ENCODE measurements around the gene OR56A3. TPM values are rescaled to one million over a fixed set of nuclear protein-coding genes. Genes with fewer than 3 reads are reported as not detected.

Gene OR56A3
- total RNA-seq, 1 donor from 2014 or later, result not detected

DNA sequence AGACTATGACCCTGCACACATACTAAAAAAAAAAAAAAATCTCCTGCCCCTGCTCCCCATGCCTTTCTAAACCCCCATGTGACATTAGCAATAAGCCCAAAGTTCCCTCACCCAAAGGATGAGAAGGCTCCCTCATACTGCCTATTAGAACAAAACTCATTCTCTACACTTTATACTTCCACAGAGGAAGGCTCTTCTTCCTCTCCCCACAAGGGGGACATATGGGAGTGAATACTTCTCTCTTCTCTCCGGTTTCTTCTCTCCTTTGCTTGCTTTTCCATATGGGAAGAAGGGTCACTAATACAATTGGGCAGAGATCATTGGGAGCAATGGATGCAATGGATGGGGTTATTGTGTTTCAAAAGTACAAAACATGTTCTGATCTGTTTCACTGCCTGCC, 41.4 kb downstream of the OR56A3 start:
- TF ChIP-seq, protein P1, sequence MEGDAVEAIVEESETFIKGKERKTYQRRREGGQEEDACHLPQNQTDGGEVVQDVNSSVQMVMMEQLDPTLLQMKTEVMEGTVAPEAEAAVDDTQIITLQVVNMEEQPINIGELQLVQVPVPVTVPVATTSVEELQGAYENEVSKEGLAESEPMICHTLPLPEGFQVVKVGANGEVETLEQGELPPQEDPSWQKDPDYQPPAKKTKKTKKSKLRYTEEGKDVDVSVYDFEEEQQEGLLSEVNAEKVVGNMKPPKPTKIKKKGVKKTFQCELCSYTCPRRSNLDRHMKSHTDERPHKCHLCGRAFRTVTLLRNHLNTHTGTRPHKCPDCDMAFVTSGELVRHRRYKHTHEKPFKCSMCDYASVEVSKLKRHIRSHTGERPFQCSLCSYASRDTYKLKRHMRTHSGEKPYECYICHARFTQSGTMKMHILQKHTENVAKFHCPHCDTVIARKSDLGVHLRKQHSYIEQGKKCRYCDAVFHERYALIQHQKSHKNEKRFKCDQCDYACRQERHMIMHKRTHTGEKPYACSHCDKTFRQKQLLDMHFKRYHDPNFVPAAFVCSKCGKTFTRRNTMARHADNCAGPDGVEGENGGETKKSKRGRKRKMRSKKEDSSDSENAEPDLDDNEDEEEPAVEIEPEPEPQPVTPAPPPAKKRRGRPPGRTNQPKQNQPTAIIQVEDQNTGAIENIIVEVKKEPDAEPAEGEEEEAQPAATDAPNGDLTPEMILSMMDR (IDR thresholded peaks at IDR 0.05), result no peak
- H3K4me1 ChIP-seq, result no peaks in the 10 kb centered on the region
- no peaks in the 10 kb centered on the region for H3K27me3 ChIP-seq
- DNase-seq (no peak), ATAC-seq (no peak)
- intact Hi-C loops (cut with DNase I), result no loop called here
- H3K27ac ChIP-seq, result no peak overlapping the region
- H3K4me3 ChIP-seq, result no peak overlapping the region
- peaks cover 1% of the 10 kb centered on the region for H3K9me3 ChIP-seq
- H3K36me3 ChIP-seq, result no peaks in the 10 kb centered on the region

DNA sequence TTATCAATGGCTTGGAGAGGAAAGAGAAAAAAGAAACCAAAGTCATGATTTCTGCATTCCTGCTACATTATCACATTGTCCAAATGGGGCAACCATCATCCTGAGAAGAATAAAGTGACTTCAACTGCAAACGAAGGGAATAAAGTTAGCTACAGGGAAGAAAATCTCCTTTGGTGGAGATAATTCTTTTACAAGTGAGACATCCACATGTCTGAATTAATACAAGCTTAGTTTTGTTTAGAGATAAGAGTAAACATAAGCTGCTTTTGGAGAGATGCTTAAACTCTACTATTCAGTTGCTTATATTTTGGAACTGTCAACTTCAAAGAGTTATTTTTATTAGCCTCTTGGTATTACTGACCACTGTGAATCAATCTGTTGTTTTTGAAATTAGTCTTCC, 44.8 kb downstream of the OR56A3 start, which contains the start of gene OR52L1:
TSS of gene OR52L1 (minus strand) at position 101 of the 400 bp plus-strand sequence. CDS start at position 46, 55 bp downstream.
- ATAC-seq (no peak), DNase-seq (no peak)
- Histone ChIP-seq H3K27ac (no peak within 1 kb of the TSS), H3K4me1 (no peaks in the 10 kb centered on the region), H3K4me3 (no peak within 1 kb of the TSS), H3K36me3 (no peaks in the 10 kb centered on the region), H3K27me3 (no peaks in the 10 kb centered on the region), H3K9me3 (no peaks in the 10 kb centered on the region)
- intact Hi-C loops (cut with DNase I), result no loop called here
- TF ChIP-seq, protein P1 (IDR thresholded peaks at IDR 0.05), result no peak

DNA sequence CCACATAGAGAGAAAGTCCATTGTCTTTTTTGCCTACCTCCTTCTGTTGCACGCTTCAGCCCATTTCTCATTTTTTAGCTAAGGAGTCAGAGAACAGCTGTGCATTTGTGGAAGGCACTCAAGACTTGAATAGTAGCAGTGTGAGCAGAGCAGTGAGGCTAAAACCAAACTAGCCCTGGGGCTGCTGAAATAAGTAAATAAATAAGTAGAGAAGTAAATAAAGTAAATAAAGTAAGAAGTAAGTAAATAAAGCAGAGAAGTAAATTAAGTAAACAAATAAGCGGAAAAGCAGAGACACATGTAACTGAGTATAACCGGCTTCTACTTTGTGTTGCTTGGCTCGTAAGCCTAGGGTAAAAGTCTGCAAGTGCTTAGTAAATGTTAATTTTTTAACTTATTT, 47.2 kb downstream of the OR56A3 start:
- H3K27ac ChIP-seq, result no peak overlapping the region
- TF ChIP-seq, protein P1 (IDR thresholded peaks at IDR 0.05), result no peak
- no peaks in the 10 kb centered on the region for H3K36me3 ChIP-seq
- H3K9me3 ChIP-seq, result no peaks in the 10 kb centered on the region
- no peak overlapping the region for H3K4me3 ChIP-seq
- intact Hi-C loops (cut with DNase I), result no loop called here
- no peaks in the 10 kb centered on the region for H3K27me3 ChIP-seq
- no peaks in the 10 kb centered on the region for H3K4me1 ChIP-seq
- no peak for DNase-seq
- ATAC-seq, result no peak

DNA sequence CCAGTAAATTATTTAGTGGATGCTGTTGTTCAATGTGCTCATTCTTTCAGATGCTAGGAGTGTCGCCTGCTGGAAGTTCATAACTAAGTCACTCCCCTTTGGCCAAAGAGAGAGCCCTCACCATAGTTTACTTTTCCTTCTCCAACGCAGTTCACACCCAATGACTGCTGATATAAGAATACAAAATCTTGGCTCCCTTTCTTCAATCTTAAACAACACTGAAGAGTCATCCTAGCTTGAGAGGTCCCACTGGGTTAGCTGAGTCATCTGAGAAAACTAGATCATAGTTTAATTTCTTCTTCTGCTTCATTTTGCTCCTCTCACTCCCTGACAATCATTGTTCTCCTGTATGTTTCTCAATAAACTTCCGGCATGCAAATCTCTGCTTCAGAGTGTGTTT, 50.1 kb downstream of the OR56A3 start:
- intact Hi-C loops (cut with DNase I), result no loop called here
- H3K4me3 ChIP-seq, result no peak overlapping the region
- H3K27ac ChIP-seq, result no peak overlapping the region
- no peaks in the 10 kb centered on the region for H3K36me3 ChIP-seq
- H3K4me1 ChIP-seq, result no peaks in the 10 kb centered on the region
- H3K27me3 ChIP-seq, result no peaks in the 10 kb centered on the region
- TF ChIP-seq, protein P1 (IDR thresholded peaks at IDR 0.05), result no peak
- DNase-seq (no peak), ATAC-seq (peak; percentile 21)
- no peaks in the 10 kb centered on the region for H3K9me3 ChIP-seq

DNA sequence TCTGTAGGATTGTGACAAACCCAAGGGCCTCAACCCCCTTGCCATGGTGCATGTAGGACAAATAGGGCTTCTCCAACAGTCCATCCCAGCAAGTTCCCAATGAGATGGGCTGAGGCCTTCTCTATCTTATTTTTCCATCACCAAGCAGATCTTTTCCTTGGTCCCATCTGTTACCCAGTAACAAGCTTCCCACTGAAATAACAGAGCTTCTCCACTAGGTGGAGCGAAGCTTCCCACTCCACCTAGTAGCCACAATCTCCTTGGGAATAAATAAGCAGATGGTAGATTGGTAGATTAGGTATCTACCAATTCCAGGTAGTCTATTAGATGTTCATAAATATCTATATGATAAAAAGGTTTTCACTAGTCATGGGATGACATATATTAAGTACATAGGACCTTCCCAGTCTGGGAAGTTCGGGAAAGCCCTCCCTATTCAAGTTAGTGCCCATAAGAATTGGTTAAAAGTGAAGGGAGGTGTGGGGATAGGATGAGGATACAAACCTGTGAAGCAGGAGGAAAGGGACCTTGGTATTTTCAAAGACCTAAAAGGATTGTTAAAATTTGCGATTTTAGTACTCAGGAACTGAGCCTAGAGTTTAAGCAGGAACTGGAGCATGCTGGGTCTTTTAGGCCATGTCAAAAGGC, 50.7 kb downstream of the OR56A3 start:
- Histone ChIP-seq H3K4me1 (no peaks in the 10 kb centered on the region), H3K9me3 (no peaks in the 10 kb centered on the region), H3K36me3 (no peaks in the 10 kb centered on the region), H3K27me3 (no peaks in the 10 kb centered on the region), H3K27ac (no peak overlapping the region), H3K4me3 (no peak overlapping the region)
- intact Hi-C loops (cut with DNase I), result no loop called here
- TF ChIP-seq, protein P1 (IDR thresholded peaks at IDR 0.05), result peak; percentile 57
- DNase-seq (no peak), ATAC-seq (peak; percentile 65)

DNA sequence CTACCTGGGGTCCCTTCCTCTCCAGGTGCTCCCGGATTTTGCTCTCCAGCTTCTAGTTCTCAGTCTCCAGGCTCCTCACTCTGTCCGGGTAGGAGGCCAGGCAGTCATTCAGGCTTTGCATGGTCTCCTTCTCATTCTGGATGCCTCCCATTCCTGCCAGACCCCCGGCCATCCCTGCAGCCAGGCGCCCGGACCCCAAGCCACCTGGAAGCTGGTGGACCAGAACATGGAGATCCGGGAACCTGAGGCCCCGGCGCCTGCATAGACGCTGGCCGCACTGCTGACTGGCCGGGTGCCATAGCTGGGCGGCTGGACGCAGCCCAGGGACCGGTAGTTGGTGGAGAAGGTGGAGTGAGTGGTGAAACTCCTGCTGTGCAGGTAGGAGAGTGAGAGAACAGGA, 52.7 kb downstream of the OR56A3 start:
- Histone ChIP-seq H3K4me1 (no peaks in the 10 kb centered on the region), H3K27ac (no peak overlapping the region), H3K9me3 (no peaks in the 10 kb centered on the region), H3K27me3 (no peaks in the 10 kb centered on the region), H3K36me3 (no peaks in the 10 kb centered on the region), H3K4me3 (no peak overlapping the region)
- TF ChIP-seq, protein P1 (IDR thresholded peaks at IDR 0.05), result no peak
- intact Hi-C loops (cut with DNase I), result no loop called here
- no peak for DNase-seq
- no peak for ATAC-seq

All from upper lobe of right lung (tissue), 1 donor.